A673 (cell line): ENCODE data around the gene LARGE1. TPM values are rescaled to one million over a fixed set of nuclear protein-coding genes. Genes with fewer than 3 reads are reported as not detected.

Source experiments
- BruUV-seq: library from RNA; stranded (reverse); fragments of 400-500 nt; replicated peaks from 2 replicates; lab custom pipeline; 2021; lab: Mats Ljungman, UMichigan
- CTCF ChIA-PET: fragments of 300-600 bp; sonication (Branson Sonifier 250); formaldehyde crosslinking; loops from one replicate; lab custom pipeline; 2022; ENCODE audit warnings: antibody characterized with exemption; lab: Charles Lee
- POLR2A ChIA-PET: fragments of 300-600 bp; sonication (Branson Sonifier 250); formaldehyde crosslinking; loops from one replicate; lab custom pipeline; 2022; ENCODE audit warnings: antibody characterized with exemption; ENCODE audit not compliant: low non-redundant PET; lab: Charles Lee
- DNase-seq: peaks from one replicate; pipeline ENCODE4 v3.0.0-alpha.2; 2015; ENCODE audit warnings: low spot score
- H3K27ac ChIP-seq: fragments of 200-600 bp; sonication (generic); 2 replicates; pipeline ENCODE4 v1.5.1; 2016; ENCODE audit warnings: mixed run types, low read depth, mild to moderate bottlenecking, mixed read lengths, antibody characterized with exemption, low read length; ENCODE audit not compliant: poor library complexity, severe bottlenecking
- H3K27me3 ChIP-seq: fragments of 200-600 bp; sonication (generic); replicated peaks from 2 replicates; pipeline ENCODE4 v1.6.1; 2017; ENCODE audit warnings: mixed run types, low read depth, mild to moderate bottlenecking, mixed read lengths, antibody characterized with exemption, low read length; ENCODE audit not compliant: insufficient read depth, poor library complexity
- H3K36me3 ChIP-seq: fragments of 200-600 bp; sonication (generic); 2 replicates; pipeline ENCODE4 v1.6.1; 2016; ENCODE audit warnings: mixed run types, mild to moderate bottlenecking, mixed read lengths, antibody characterized with exemption, low read length; ENCODE audit not compliant: insufficient read depth, poor library complexity, severe bottlenecking
- H3K4me1 ChIP-seq: fragments of 200-600 bp; sonication (generic); 2 replicates; pipeline ENCODE4 v1.6.1; 2017; ENCODE audit warnings: mixed run types, mild to moderate bottlenecking, mixed read lengths, antibody characterized with exemption, low read length; ENCODE audit not compliant: insufficient read depth, poor library complexity, severe bottlenecking
- H3K4me3 ChIP-seq: fragments of 200-600 bp; sonication (generic); 2 replicates; pipeline ENCODE4 v1.5.1; 2016; ENCODE audit warnings: low read depth, mixed run types, mild to moderate bottlenecking, mixed read lengths, low read length; ENCODE audit not compliant: poor library complexity, severe bottlenecking
- H3K9me3 ChIP-seq: fragments of 200-600 bp; sonication (generic); 2 replicates; pipeline ENCODE4 v1.6.1; 2016; ENCODE audit warnings: mixed run types, low read depth, mild to moderate bottlenecking, mixed read lengths, antibody characterized with exemption, low read length; ENCODE audit not compliant: poor library complexity, severe bottlenecking
- EZH2 ChIP-seq: fragments of 200-600 bp; sonication (generic); IDR thresholded peaks from 2 replicates; pipeline ENCODE4 v1.6.1; 2017; ENCODE audit warnings: borderline replicate concordance, low read depth, mild to moderate bottlenecking, mixed read lengths, antibody characterized with exemption, low read length; ENCODE audit not compliant: poor library complexity, severe bottlenecking
- intact Hi-C: fragments of 100-400 bp; cut with micrococcal nuclease; formaldehyde crosslinking; loops from one replicate; pipeline ENCODE4 v1.10.0; 2022; ENCODE audit not compliant: unreplicated experiment
- total RNA-seq: library from RNA; stranded (reverse); gene quantifications from 2 replicates; pipeline ENCODE4 v1.2.3, GENCODE V29; 2021
- TF ChIP-seq, protein P1 (sequence below): fragments of 300-800, 200-600 bp; sonication (generic); conservative IDR thresholded peaks from 2 replicates; pipeline ENCODE4 v1.5.1; 2017; ENCODE audit warnings: low read depth, mild to moderate bottlenecking, antibody characterized with exemption, low read length, moderate library complexity, mixed read lengths

Gene LARGE1
- total RNA-seq, 1 experiment from 2014 or later, result not detected

GRCh38 chr22:33513388-33514338, 406.6 kb downstream of the LARGE1 start:
- BruUV-seq, result no TSS peak
- H3K27ac ChIP-seq, result no peak overlapping the region
- ChIA-PET POLR2A (no interaction called here), CTCF (no interaction called here)
- intact Hi-C loops, result loop anchor here (10.0 kb wide), 1 partner anchor 1511 kb away; no protein-coding TSS in a partner anchor
- no peak overlapping the region for H3K4me3 ChIP-seq
- no peak for DNase-seq
- no peaks in the 10 kb centered on the region for H3K9me3 ChIP-seq
- H3K4me1 ChIP-seq, result no peaks in the 10 kb centered on the region
- no peaks in the 10 kb centered on the region for H3K36me3 ChIP-seq
- H3K27me3 ChIP-seq, result no peaks in the 10 kb centered on the region
- TF ChIP-seq EZH2, result no peak
- TF ChIP-seq, protein P1, sequence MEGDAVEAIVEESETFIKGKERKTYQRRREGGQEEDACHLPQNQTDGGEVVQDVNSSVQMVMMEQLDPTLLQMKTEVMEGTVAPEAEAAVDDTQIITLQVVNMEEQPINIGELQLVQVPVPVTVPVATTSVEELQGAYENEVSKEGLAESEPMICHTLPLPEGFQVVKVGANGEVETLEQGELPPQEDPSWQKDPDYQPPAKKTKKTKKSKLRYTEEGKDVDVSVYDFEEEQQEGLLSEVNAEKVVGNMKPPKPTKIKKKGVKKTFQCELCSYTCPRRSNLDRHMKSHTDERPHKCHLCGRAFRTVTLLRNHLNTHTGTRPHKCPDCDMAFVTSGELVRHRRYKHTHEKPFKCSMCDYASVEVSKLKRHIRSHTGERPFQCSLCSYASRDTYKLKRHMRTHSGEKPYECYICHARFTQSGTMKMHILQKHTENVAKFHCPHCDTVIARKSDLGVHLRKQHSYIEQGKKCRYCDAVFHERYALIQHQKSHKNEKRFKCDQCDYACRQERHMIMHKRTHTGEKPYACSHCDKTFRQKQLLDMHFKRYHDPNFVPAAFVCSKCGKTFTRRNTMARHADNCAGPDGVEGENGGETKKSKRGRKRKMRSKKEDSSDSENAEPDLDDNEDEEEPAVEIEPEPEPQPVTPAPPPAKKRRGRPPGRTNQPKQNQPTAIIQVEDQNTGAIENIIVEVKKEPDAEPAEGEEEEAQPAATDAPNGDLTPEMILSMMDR, result no peak

DNA sequence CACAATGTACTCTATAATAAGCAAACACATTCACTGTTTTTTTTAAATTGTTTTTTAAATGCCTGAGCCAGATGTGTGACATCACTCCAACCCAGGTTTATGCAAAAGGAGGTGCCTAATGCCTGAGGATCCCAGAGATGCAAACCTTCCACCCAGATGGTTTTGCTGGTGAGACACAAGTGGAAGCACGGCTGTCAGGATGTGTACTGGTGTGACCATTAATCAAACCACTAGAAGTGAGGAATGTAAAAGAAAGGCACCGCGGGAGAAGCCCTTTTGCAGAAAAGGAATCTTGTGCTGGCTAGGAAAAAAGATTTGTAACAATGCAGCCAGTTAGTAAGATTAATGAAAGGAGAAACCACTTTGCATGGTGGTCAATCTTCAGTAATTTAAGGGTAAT, 407.4 kb downstream of the LARGE1 start:
- no peak overlapping the region for H3K27ac ChIP-seq
- ChIA-PET POLR2A (no interaction called here), CTCF (no interaction called here)
- DNase-seq, result no peak
- intact Hi-C loops, result loop anchor here (10.0 kb wide), 1 partner anchor 1512 kb away; no protein-coding TSS in a partner anchor
- H3K4me1 ChIP-seq, result no peaks in the 10 kb centered on the region
- H3K9me3 ChIP-seq, result no peaks in the 10 kb centered on the region
- no TSS peak for BruUV-seq
- no peak for TF ChIP-seq EZH2
- TF ChIP-seq, protein P1, result no peak
- no peak overlapping the region for H3K4me3 ChIP-seq
- no peaks in the 10 kb centered on the region for H3K36me3 ChIP-seq
- H3K27me3 ChIP-seq, result no peaks in the 10 kb centered on the region

- CTCF ChIA-PET, result no interaction called here
- intact Hi-C loops, result loop anchor here (10.0 kb wide), 1 partner anchor 1514 kb away; no protein-coding TSS in a partner anchor
Observed at GRCh38 chr22:33510429-33510904, 409.8 kb downstream of the LARGE1 start.

More at GRCh38 chr22:33510429-33510904, 409.8 kb downstream of the LARGE1 start:
- no peak for TF ChIP-seq EZH2
- TF ChIP-seq, protein P1, result no peak
- POLR2A ChIA-PET, result no interaction called here
- Histone ChIP-seq H3K9me3 (no peaks in the 10 kb centered on the region), H3K27me3 (no peaks in the 10 kb centered on the region), H3K4me1 (no peaks in the 10 kb centered on the region), H3K4me3 (no peak overlapping the region), H3K36me3 (no peaks in the 10 kb centered on the region), H3K27ac (no peak overlapping the region)
- no TSS peak for BruUV-seq
- no peak for DNase-seq
